CD4-positive, alpha-beta T cell treated with Interleukin-10 for 1 hour (primary cell): ENCODE results near the gene PSMF1.

Source experiments
- DNase-seq: peaks from one replicate; pipeline ENCODE4 v3.0.0-alpha.2; 2020

The PSMF1 gene

GRCh38 chr20:1118336-1119127, at the start of gene PSMF1:
TSS of gene PSMF1 (plus strand) at chr20:1118602. CDS start at chr20:1118774, 172 bp downstream.
- peak; percentile 96 for DNase-seq

GRCh38 chr20:1072258-1072657, 46.1 kb upstream of the PSMF1 start:
- DNase-seq = no peak

- no peak for DNase-seq
Measured at GRCh38 chr20:1075616-1076015, 42.8 kb upstream of the PSMF1 start.

DNA sequence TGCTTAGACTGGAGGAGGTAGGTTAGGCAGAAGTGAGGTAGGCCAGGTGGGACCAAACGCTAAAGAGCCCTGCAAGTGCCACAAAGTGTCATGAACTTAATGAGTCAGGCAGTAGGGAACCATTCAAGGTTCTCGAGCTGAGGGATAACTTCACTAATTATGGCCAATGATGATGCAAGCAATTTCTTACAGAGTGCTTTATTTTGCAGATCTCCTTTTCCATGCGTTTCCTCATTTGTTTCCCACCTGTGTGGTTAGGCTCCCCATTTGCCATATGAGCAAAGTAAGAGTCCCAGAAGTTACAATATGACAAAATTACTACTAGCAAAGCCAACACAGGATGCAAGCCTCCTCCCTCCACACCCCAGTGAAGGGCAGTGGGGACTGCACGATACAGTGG, 36.5 kb upstream of the PSMF1 start:
- no peak for DNase-seq

DNA sequence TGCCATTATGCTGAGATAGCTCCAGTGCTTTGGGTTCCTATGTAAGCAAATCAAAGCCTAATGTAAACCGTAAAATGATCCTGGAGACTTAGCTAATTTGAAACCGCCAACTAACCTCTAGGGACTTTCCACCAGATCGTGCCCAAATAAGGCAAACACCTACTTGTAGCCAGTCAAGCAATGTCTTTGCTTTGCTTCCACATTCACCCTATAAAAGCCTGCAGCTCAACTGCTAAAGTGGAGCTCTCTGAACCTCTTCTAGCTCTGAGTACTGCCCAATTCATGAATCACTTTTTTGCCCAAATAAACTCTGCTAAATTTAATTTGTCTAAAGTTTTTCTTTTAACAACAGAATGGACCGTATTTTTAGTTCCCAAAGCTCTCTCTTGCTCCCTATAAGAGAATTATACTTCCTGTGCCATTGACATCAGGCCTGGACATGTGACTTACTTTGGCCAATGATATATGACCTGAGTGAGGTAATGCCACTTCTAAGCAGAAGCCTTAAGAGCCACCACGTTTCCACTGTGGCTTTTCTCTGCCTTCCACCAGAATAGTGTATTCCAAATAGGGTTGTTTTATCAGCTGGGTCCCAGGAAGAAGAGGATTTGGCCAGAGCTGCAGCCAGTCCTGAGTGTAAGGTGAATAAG, 34.8 kb upstream of the PSMF1 start:
- no peak for DNase-seq

DNA sequence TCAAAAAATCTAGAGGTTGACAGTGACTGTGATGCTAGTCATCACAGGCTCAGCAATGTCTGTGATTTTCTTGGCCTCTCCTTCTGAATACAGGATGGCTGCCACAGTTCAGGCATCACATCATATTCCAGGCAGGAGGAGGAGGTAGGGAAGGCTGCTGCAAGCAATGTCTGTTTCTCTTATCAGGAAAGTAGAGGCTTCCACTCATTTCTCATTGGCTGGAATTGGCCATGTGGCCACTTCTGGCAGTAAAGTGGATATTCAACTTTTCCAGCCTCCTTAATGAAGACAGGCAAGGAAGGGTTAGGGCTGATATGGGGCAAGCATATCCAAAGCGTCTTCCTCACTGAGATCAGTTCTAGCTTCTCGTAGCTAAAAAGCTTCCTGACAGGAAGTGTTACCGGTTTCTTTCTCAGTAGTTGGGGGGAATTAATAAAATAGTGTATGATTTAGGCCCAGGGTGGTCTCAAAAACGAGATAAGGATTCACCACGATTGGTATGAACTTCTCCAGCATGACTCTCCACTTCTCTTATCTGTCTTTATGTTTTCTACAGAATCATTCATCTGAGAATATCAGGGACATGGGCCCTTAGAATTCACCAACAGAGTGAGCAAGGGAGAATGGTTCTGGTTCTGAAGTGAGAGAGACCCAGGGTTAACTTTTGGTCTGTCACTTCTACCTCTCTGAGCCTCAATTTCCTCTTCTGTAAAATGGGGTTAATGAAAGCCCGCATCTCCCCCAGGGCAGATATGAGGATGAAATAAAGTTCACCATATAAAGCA, 32.7 kb upstream of the PSMF1 start:
- DNase-seq = no peak

- DNase-seq = no peak
Measured at GRCh38 chr20:1086277-1087213, 31.9 kb upstream of the PSMF1 start.

- DNase-seq = no peak
Measured at GRCh38 chr20:1087311-1087905, 31.0 kb upstream of the PSMF1 start.

- DNase-seq = no peak
Measured at GRCh38 chr20:1094751-1095150, 23.7 kb upstream of the PSMF1 start.

- DNase-seq = no peak
Measured at GRCh38 chr20:1101533-1101932, 16.9 kb upstream of the PSMF1 start.

- DNase-seq = no peak
Measured at GRCh38 chr20:1102016-1102415, 16.4 kb upstream of the PSMF1 start.

DNA sequence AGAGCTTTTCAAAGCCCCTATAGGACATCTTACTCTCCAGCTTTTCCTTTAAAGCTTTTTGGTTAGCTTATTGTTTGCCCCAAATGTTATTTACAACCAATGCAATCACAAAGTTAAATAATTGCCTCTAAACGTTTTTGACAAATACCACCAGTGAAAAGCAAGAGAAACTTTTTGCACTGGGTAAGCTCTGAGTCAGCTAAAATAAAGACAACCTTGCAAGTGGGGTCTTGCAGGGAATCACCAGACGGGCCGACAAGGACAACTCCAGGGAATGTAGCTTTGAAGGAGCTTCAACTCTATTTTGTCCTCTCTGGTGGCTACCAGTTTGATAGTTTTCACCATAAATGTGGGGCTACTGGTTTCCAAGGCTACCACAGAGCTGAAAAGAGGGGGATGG, 14.7 kb upstream of the PSMF1 start:
- DNase-seq = no peak

- no peak for DNase-seq
Measured at GRCh38 chr20:1105599-1106194, 12.7 kb upstream of the PSMF1 start.

DNA sequence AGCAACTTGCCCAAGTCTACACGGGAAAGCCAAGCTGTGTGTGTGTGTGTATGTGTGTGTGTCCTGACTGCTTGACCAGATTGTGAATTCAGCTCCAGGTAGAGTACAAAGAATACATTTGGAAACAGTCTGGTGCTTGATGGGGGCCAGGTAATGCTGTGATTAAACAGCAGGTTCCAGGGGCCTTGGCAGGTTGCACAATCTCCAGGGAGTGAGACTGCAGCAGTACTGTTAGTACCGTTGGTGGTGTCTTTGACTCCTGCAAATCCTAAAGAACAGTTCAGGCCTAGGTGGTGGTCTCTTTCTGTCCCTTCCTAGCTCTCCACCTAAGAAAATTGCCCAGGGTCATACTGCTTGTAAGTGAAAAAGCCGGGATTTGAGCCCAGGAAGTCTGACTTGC, 11.2 kb upstream of the PSMF1 start:
- no peak for DNase-seq

- DNase-seq = peak; percentile 59
Measured at GRCh38 chr20:1108437-1108920, 9.9 kb upstream of the PSMF1 start.

- DNase-seq = no peak
Measured at GRCh38 chr20:1112908-1113307, 5.5 kb upstream of the PSMF1 start.

DNA sequence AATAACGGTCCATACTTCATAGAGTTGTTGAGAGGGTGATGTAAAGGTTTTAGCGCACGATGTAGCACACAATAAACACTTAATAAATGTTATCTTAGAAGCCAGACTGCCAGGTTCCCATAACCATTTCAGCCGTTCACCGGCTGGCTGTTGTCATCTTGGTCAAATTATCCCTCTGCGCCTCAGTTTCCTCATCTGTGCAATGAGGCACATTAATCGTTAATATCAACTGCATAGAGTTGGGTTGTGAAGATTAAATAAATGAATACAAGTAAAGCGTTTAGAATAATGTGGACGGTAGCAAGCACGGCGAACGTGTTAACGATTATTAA, 432 bp upstream of the PSMF1 start:
- no peak for DNase-seq

GRCh38 chr20:1119128-1119505, 715 bp downstream of the PSMF1 start:
- no peak for DNase-seq

DNA sequence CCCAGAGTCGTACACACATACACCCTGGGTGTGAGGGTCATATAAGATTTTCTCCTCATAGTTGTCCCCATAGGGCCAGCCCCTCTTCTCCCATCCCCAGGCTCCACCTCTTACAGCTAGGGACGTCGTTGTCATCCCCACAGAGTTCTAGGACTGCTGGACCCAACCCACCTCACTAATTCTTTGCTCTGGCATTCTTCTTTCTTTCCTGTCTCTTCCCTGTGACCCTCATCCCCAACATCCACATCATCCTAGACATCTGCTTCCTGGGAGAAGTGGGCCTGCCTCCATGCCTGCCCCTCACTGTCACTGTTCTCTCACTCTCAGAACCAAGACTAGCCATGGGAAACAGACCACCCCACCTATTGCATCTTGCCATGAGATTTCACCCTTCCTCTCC, 1.1 kb downstream of the PSMF1 start:
- DNase-seq = no peak

GRCh38 chr20:1121429-1121828, 3.0 kb downstream of the PSMF1 start:
- DNase-seq = no peak

GRCh38 chr20:1122388-1123315, 4.2 kb downstream of the PSMF1 start:
- DNase-seq = peak; percentile 20
